SU-DHL-6 (cell line): ENCODE data around the gene GLYR1.

Experiments used
- H2AFZ ChIP-seq: fragments of 200-600 bp; sonication (generic); 2 replicates; pipeline ENCODE4 v1.6.1; 2014; ENCODE audit warnings: low read depth, mild to moderate bottlenecking, moderate library complexity, mixed read lengths, antibody characterized with exemption, low read length; ENCODE audit not compliant: severe bottlenecking
- H3F3A ChIP-seq: fragments of 200-600 bp; shearing (Covaris generic); 2 replicates; pipeline ENCODE4 v1.6.0; 2016; ENCODE audit warnings: antibody characterized with exemption, mild to moderate bottlenecking; ENCODE audit not compliant: insufficient read depth
- H3K27ac ChIP-seq: fragments of 200-600 bp; sonication (generic); 2 replicates; pipeline ENCODE4 v1.5.1; 2016; ENCODE audit warnings: low read depth, mild to moderate bottlenecking, low read length, moderate library complexity, mixed read lengths
- H3K27me3 ChIP-seq: fragments of 200-600 bp; sonication (generic), shearing (Covaris generic); 2 replicates; pipeline ENCODE4 v1.6.0; 2014; ENCODE audit warnings: mild to moderate bottlenecking, low read length
- H3K36me3 ChIP-seq: fragments of 200-600 bp; sonication (generic); 2 replicates; pipeline ENCODE4 v1.6.1; 2014; ENCODE audit warnings: mild to moderate bottlenecking, low read length, mixed read lengths
- H3K4me2 ChIP-seq: fragments of 300-600, 200-600 bp; shearing (Covaris generic), sonication (generic); 2 replicates; pipeline ENCODE4 v1.6.0; 2014; ENCODE audit warnings: low read length, low read depth, mild to moderate bottlenecking; ENCODE audit not compliant: poor library complexity, severe bottlenecking
- H3K4me3 ChIP-seq: fragments of 200-600 bp; sonication (generic); 2 replicates; pipeline ENCODE4 v1.5.1; 2014; ENCODE audit warnings: antibody characterized with exemption, low read length, mild to moderate bottlenecking, mixed read lengths; ENCODE audit not compliant: insufficient read depth, poor library complexity, severe bottlenecking
- H3K79me2 ChIP-seq: fragments of 200-600 bp; sonication (generic); 2 replicates; pipeline ENCODE4 v1.6.1; 2014; ENCODE audit warnings: mild to moderate bottlenecking, low read length, moderate library complexity; ENCODE audit not compliant: insufficient read depth
- H3K9ac ChIP-seq: fragments of 200-600 bp; sonication (generic); 2 replicates; pipeline ENCODE4 v1.7.0; 2014; ENCODE audit warnings: mild to moderate bottlenecking, low read length
- H3K9me2 ChIP-seq: fragments of 200-600 bp; sonication (generic); replicated peaks from 2 replicates; pipeline ENCODE4 v1.6.1; 2014; ENCODE audit warnings: low read length; ENCODE audit not compliant: insufficient read depth
- H3K9me3 ChIP-seq: fragments of 200-600 bp; sonication (generic); 2 replicates; pipeline ENCODE4 v1.6.1; 2014; ENCODE audit warnings: low read length, mixed read lengths; ENCODE audit not compliant: insufficient read depth
- H4K20me1 ChIP-seq: fragments of 200-600 bp; sonication (generic); 2 replicates; pipeline ENCODE4 v1.6.1; 2014; ENCODE audit warnings: low read depth, mild to moderate bottlenecking, antibody characterized with exemption, low read length, moderate library complexity, mixed read lengths
- EZH2phosphoT487 ChIP-seq: fragments of 200-600 bp; sonication (generic), shearing (Covaris generic); conservative IDR thresholded peaks from 2 replicates; pipeline ENCODE4 v1.6.1; 2018; ENCODE audit warnings: mild to moderate bottlenecking, antibody characterized with exemption, low read length, moderate library complexity, mixed read lengths
- TF ChIP-seq, protein P1 (sequence below): fragments of 200-600 bp; sonication (generic); IDR thresholded peaks from one replicate; pipeline ENCODE4 v1.5.1; 2017; ENCODE audit warnings: antibody characterized with exemption, mild to moderate bottlenecking, low read length, moderate library complexity; ENCODE audit not compliant: insufficient read depth, poor library complexity, severe bottlenecking

GLYR1 gene

DNA sequence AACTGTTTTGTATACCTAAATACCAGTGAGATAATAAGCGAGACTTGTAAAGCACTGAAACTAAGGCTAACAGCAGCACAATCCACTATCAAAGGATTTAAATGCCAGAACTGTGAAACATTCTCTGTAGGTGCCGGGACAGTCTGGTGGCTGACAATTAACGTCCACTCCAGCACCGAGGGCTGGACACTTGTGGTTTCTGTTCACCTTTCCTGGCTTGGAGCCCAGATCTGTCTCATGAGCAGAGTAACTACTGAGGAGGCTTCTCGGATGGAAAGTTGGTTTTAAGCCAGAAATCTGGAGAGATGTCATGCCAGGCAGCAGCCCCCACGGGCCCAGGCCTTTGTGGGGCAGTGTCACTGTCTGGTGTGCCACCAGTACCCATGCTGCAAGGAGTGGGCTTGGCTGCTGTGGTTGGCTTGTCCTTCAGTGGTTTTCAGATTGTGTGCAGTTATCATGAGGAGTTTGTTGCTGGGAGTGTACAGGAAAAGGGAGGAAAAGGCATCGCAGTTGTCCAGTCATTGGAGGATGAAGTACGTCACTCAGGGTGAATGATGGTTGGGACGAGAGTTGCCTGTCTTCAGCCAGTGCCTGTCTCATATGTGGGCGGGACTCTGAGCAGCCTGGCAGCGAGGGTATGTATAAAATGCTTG, 35.7 kb upstream of the GLYR1 start:
- Histone ChIP-seq H3K9me2 (no peaks in the 10 kb centered on the region), H4K20me1 (no peaks in the 10 kb centered on the region), H3K9me3 (no peaks in the 10 kb centered on the region), H3K4me3 (no peak overlapping the region), H3K27me3 (no peaks in the 10 kb centered on the region), H3K27ac (no peak overlapping the region), H3K4me2 (no peak overlapping the region), H3K36me3 (0 out of 2 replicates have a peak, but pooled peaks cover 5% of the 10 kb centered on the region), H3K9ac (no peak overlapping the region), H3K79me2 (no peaks in the 10 kb centered on the region), H3F3A (no peaks in the 10 kb centered on the region), H2AFZ (no peak overlapping the region)
- no peak for TF ChIP-seq EZH2phosphoT487
- TF ChIP-seq, protein P1, sequence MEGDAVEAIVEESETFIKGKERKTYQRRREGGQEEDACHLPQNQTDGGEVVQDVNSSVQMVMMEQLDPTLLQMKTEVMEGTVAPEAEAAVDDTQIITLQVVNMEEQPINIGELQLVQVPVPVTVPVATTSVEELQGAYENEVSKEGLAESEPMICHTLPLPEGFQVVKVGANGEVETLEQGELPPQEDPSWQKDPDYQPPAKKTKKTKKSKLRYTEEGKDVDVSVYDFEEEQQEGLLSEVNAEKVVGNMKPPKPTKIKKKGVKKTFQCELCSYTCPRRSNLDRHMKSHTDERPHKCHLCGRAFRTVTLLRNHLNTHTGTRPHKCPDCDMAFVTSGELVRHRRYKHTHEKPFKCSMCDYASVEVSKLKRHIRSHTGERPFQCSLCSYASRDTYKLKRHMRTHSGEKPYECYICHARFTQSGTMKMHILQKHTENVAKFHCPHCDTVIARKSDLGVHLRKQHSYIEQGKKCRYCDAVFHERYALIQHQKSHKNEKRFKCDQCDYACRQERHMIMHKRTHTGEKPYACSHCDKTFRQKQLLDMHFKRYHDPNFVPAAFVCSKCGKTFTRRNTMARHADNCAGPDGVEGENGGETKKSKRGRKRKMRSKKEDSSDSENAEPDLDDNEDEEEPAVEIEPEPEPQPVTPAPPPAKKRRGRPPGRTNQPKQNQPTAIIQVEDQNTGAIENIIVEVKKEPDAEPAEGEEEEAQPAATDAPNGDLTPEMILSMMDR, result no peak

DNA sequence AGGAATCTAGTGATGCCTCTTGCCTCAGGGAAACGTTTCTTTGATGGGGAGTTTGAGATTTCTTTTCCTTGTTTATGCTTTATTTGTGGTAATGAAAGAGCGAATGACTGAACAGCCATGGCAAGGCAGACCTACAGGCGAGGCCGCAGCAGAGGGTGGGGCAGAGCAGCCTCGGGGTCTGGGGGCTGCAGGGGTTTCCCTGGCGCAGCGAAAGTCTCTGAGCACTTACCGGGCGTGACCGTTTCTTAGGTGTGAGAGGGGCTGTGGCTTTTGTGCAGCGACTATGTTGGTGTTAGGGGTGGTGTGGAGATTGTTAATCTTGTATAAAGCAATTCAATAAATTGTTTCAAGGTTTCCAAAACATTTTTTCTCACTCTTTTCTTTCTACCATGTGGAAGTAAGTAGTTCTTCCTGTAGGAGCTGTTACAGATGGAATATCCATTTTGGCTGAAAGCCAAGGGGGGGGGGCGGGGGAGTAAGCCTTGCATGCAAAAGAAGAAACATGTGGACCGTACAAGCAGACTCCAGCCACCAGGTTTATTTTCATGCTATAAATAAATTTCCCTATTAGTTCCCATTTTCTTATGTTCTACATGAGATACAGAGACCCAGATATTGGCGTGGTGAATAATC, 35.0 kb upstream of the GLYR1 start:
- no peak overlapping the region for H2AFZ ChIP-seq
- no peaks in the 10 kb centered on the region for H3K9me3 ChIP-seq
- no peak for TF ChIP-seq EZH2phosphoT487
- TF ChIP-seq, protein P1, result no peak
- no peaks in the 10 kb centered on the region for H3K9me2 ChIP-seq
- H3K9ac ChIP-seq, result no peak overlapping the region
- H3K36me3 ChIP-seq, result 0 out of 2 replicates have a peak, but pooled peaks cover 8% of the 10 kb centered on the region
- no peak overlapping the region for H3K27ac ChIP-seq
- no peak overlapping the region for H3K4me3 ChIP-seq
- H3K79me2 ChIP-seq, result no peaks in the 10 kb centered on the region
- H3K27me3 ChIP-seq, result no peaks in the 10 kb centered on the region
- no peak overlapping the region for H3K4me2 ChIP-seq
- H4K20me1 ChIP-seq, result no peaks in the 10 kb centered on the region
- no peaks in the 10 kb centered on the region for H3F3A ChIP-seq

DNA sequence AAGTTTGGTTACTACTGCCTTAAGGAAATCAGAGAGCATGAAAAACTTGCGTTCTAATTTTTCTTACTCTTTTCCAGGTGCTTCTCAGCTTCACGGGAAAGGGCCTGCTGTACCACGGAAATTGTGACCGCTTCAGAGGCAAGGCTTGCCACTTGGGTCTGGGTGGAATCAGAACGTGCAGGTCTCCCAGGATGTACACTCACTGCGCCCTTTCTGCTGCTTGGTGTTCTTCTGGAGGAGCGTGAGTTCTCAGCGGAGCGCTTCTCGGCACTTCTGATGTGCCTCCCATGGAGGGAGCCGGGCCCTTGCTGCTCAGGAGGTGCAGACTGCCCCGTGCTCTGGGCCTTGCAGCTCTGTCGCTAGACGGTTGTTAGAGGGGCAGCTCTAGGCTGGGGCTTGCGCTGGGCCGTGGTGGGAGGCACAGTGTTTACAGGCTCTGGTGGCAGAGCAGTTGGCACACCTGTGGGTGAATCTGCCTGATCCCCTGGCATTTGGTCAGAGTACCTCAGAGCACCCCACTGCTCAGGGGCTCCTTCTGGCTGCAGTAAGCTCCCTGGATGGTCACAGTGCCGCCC, 33.0 kb upstream of the GLYR1 start:
- 0 out of 2 replicates have a peak, but pooled peaks cover 8% of the 10 kb centered on the region for H3K36me3 ChIP-seq
- H3K9me2 ChIP-seq, result no peaks in the 10 kb centered on the region
- H3K4me2 ChIP-seq, result no peak overlapping the region
- H3K27me3 ChIP-seq, result no peaks in the 10 kb centered on the region
- no peak overlapping the region for H3K4me3 ChIP-seq
- TF ChIP-seq, protein P1, result no peak
- no peak for TF ChIP-seq EZH2phosphoT487
- no peaks in the 10 kb centered on the region for H3K79me2 ChIP-seq
- no peak overlapping the region for H3K27ac ChIP-seq
- no peak overlapping the region for H3K9ac ChIP-seq
- H2AFZ ChIP-seq, result no peak overlapping the region
- no peaks in the 10 kb centered on the region for H3F3A ChIP-seq
- no peaks in the 10 kb centered on the region for H3K9me3 ChIP-seq
- H4K20me1 ChIP-seq, result no peaks in the 10 kb centered on the region
